GM23338 (cell line): ENCODE results near the gene BNIP2. TPM values are rescaled to one million over a fixed set of nuclear protein-coding genes. Genes with fewer than 3 reads are reported as not detected.
"Not testable (repeated sequence)": the region's sequence is repeated elsewhere in the genome, so short reads cannot be mapped to it uniquely, and the experiment has no call there.

Experiments
- ATAC-seq: fragments of 200-7000 bp; cut with Tn5 transposase; 3 replicates; pipeline ENCODE4 v1.9.1; 2020
- DNase-seq: peaks from one replicate; pipeline ENCODE4 v3.0.0-alpha.2; 2015; ENCODE audit warnings: low spot score
- H2AFZ ChIP-seq: fragments of 200-600 bp; sonication (generic); 2 replicates; pipeline ENCODE4 v1.8.0; 2016; ENCODE audit warnings: antibody characterized with exemption, mild to moderate bottlenecking, moderate library complexity
- H3F3A ChIP-seq: fragments of 200-600 bp; sonication (generic); replicated peaks from 2 replicates; pipeline ENCODE4 v1.8.0; 2017; ENCODE audit warnings: antibody characterized with exemption, mixed run types, low read depth
- H3K27ac ChIP-seq: fragments of 200-600 bp; sonication (generic); 2 replicates; pipeline ENCODE4 v1.6.1; 2016; ENCODE audit warnings: low read depth
- H3K27me3 ChIP-seq: fragments of 200-600 bp; sonication (generic); 2 replicates; pipeline ENCODE4 v1.8.0; 2016; ENCODE audit warnings: mild to moderate bottlenecking, mixed run types, moderate library complexity; ENCODE audit not compliant: insufficient read depth
- H3K36me3 ChIP-seq: fragments of 200-600 bp; sonication (generic); 2 replicates; pipeline ENCODE4 v1.8.0; 2016; ENCODE audit warnings: mild to moderate bottlenecking; ENCODE audit not compliant: insufficient read depth
- H3K4me1 ChIP-seq: fragments of 200-600 bp; sonication (generic); 2 replicates; pipeline ENCODE4 v1.8.0; 2016; ENCODE audit warnings: mild to moderate bottlenecking, moderate library complexity; ENCODE audit not compliant: insufficient read depth
- H3K4me2 ChIP-seq: fragments of 200-600 bp; sonication (generic); 2 replicates; pipeline ENCODE4 v1.7.1; 2017; ENCODE audit warnings: mixed run types
- H3K4me3 ChIP-seq: fragments of 200-600 bp; sonication (generic); 2 replicates; pipeline ENCODE4 v1.6.1; 2016; ENCODE audit warnings: mixed run types
- H3K79me2 ChIP-seq: fragments of 200-600 bp; sonication (generic); replicated peaks from 2 replicates; pipeline ENCODE4 v1.8.0; 2017; ENCODE audit warnings: mild to moderate bottlenecking; ENCODE audit not compliant: insufficient read depth
- H3K9me2 ChIP-seq: fragments of 200-600 bp; sonication (generic); 2 replicates; pipeline ENCODE4 v1.8.0; 2017; ENCODE audit not compliant: insufficient read depth
- H4K20me1 ChIP-seq: fragments of 200-600 bp; sonication (generic); replicated peaks from 2 replicates; pipeline ENCODE4 v1.8.0; 2017; ENCODE audit warnings: mild to moderate bottlenecking; ENCODE audit not compliant: insufficient read depth
- H3K27ac Mint-ChIP-seq: 2 replicates; pipeline ENCODE4 v1.8.0; 2020; ENCODE audit warnings: inconsistent platforms, mild to moderate bottlenecking, moderate library complexity, mixed read lengths
- H3K27me3 Mint-ChIP-seq: 3 replicates; pipeline ENCODE4 v1.8.0; 2022; ENCODE audit warnings: low read depth, mild to moderate bottlenecking, moderate library complexity, mixed read lengths, inconsistent platforms; ENCODE audit not compliant: insufficient read depth, poor library complexity
- H3K36me3 Mint-ChIP-seq: 3 replicates; pipeline ENCODE4 v1.8.0; 2021; ENCODE audit warnings: low read depth, mild to moderate bottlenecking, inconsistent platforms, moderate library complexity, mixed read lengths
- H3K4me1 Mint-ChIP-seq: 3 replicates; pipeline ENCODE4 v1.8.0; 2020; ENCODE audit warnings: mild to moderate bottlenecking, inconsistent platforms, mixed read lengths
- H3K4me3 Mint-ChIP-seq: 3 replicates; pipeline ENCODE4 v1.8.0; 2021; ENCODE audit warnings: moderate library complexity, mild to moderate bottlenecking, inconsistent platforms, mixed read lengths
- H3K9me3 Mint-ChIP-seq: 3 replicates; pipeline ENCODE4 v1.8.0; 2020; ENCODE audit warnings: moderate library complexity, mild to moderate bottlenecking, inconsistent platforms, mixed read lengths
- CREB1 ChIP-seq: fragments of 250-450 bp; sonication (Bioruptor Pico); IDR thresholded peaks from 2 replicates; pipeline ENCODE4 v1.5.0; 2020; ENCODE audit warnings: low read depth, mild to moderate bottlenecking, moderate library complexity
- CTCF ChIP-seq, 2 experiments: fragments of 200-600 bp in 1 of 2; sonication (generic) in 1 of 2; conservative IDR thresholded peaks; 2 replicates each; pipeline versions ENCODE4 v1.5.1 to v1.6.1; 2016 to 2017; ENCODE audit warnings: antibody characterized with exemption in 2 of 2, low read depth in 2 of 2, mild to moderate bottlenecking in 2 of 2, moderate library complexity in 1 of 2
- EZH2 ChIP-seq: fragments of 200-600 bp; sonication (generic); IDR thresholded peaks from one replicate; pipeline ENCODE4 v1.8.0; 2017; ENCODE audit warnings: antibody characterized with exemption, mild to moderate bottlenecking, low read depth; ENCODE audit not compliant: unreplicated experiment
- JUNB ChIP-seq: IDR thresholded peaks from one replicate; pipeline ENCODE4 v1.6.1; 2016; ENCODE audit warnings: antibody characterized with exemption; ENCODE audit not compliant: unreplicated experiment
- NANOG ChIP-seq: IDR thresholded peaks from 2 replicates; pipeline ENCODE4 v1.6.1; 2016; ENCODE audit warnings: antibody characterized with exemption, borderline replicate concordance
- POLR2AphosphoS5 ChIP-seq: IDR thresholded peaks from 2 replicates; pipeline ENCODE4 v1.6.1; 2016; ENCODE audit warnings: antibody characterized with exemption, low read depth
- REST ChIP-seq: IDR thresholded peaks from one replicate; pipeline ENCODE4 v1.6.1; 2018; ENCODE audit warnings: antibody characterized with exemption; ENCODE audit not compliant: unreplicated experiment
- STAT1 ChIP-seq: IDR thresholded peaks from one replicate; pipeline ENCODE4 v1.6.1; 2016; ENCODE audit warnings: antibody characterized with exemption; ENCODE audit not compliant: unreplicated experiment
- ZNF331 ChIP-seq: fragments of 250-450 bp; sonication (Bioruptor Pico); IDR thresholded peaks from 2 replicates; pipeline ENCODE4 v1.5.0; 2020; ENCODE audit warnings: low read depth, mild to moderate bottlenecking, moderate library complexity
- ZNF462 ChIP-seq: fragments of 250-450 bp; sonication (Bioruptor Pico); IDR thresholded peaks from 2 replicates; pipeline ENCODE4 v1.5.0; 2020; ENCODE audit warnings: mild to moderate bottlenecking, moderate library complexity
- polyA plus RNA-seq: library from polyadenylated mRNA; unstranded; fragments of >200 nt; fragmentation: Nextera tagmentation; extraction: Ambion mirVana; gene quantifications from 2 replicates; pipeline ENCODE4 v1.2.1, GENCODE V29; 2016
- total RNA-seq: library from RNA; depleted of rRNA; stranded (reverse); fragments of >200 nt; shearing (Covaris generic); gene quantifications from 2 replicates; pipeline ENCODE4 v1.2.3, GENCODE V29; 2014

Gene BNIP2
- total and polyA plus RNA-seq, 2 experiments from 2014 or later: 43.7 to 83.7 TPM

- not testable (repeated sequence) for H3K27ac ChIP-seq, H3K27me3 ChIP-seq, DNase-seq, H3K27me3 Mint-ChIP-seq, H3K4me3 ChIP-seq, H3F3A ChIP-seq, H3K4me1 Mint-ChIP-seq, H3K4me1 ChIP-seq, H3K4me2 ChIP-seq, H2AFZ ChIP-seq, H3K9me3 Mint-ChIP-seq, ATAC-seq, H3K27ac Mint-ChIP-seq, H3K9me2 ChIP-seq, H3K4me3 Mint-ChIP-seq
- H3K36me3 ChIP-seq: peaks cover 15% of the 10 kb centered on the region
- peaks cover 17% of the 10 kb centered on the region; the same call in 1 of the 2 replicates for H3K79me2 ChIP-seq
- peaks cover 12% of the 10 kb centered on the region for H4K20me1 ChIP-seq
- peaks cover 41% of the 10 kb centered on the region for H3K36me3 Mint-ChIP-seq
Measured at GRCh38 chr15:59645812-59646211, 43.3 kb downstream of the BNIP2 start.

GRCh38 chr15:59644756-59645155 is 44.4 kb downstream of the BNIP2 start:
- no peaks in the 10 kb centered on the region for H3K27me3 Mint-ChIP-seq
- no peaks in the 10 kb centered on the region for H3K4me1 ChIP-seq
- peaks cover 13% of the 10 kb centered on the region; the same call in 1 of the 2 replicates for H3K79me2 ChIP-seq

More at GRCh38 chr15:59644756-59645155, 44.4 kb downstream of the BNIP2 start:
- Mint-ChIP-seq H3K36me3 (peaks cover 39% of the 10 kb centered on the region), H3K9me3 (no peaks in the 10 kb centered on the region), H3K4me3 (no peak overlapping the region), H3K4me1 (no peaks in the 10 kb centered on the region), H3K27ac (no peak overlapping the region)
- Histone ChIP-seq H3K9me2 (no peaks in the 10 kb centered on the region), H2AFZ (no peak overlapping the region), H3F3A (no peaks in the 10 kb centered on the region), H3K27ac (no peak overlapping the region), H3K4me2 (no peak overlapping the region), H4K20me1 (peaks cover 11% of the 10 kb centered on the region), H3K27me3 (no peaks in the 10 kb centered on the region), H3K4me3 (no peak overlapping the region), H3K36me3 (peaks cover 5% of the 10 kb centered on the region)
- no peak for DNase-seq
- no peak for ATAC-seq
- TF ChIP-seq REST (no peak), ZNF331 (CRISPR knock-in tag) (no peak), CTCF (conservative IDR thresholded peaks at IDR 0.05; ENCODE audit: low read depth in 2 of 2) (no peak), ZNF462 (CRISPR knock-in tag) (no peak), EZH2 (no peak), POLR2AphosphoS5 (no peak), STAT1 (no peak), NANOG (no peak), JUNB (no peak), CREB1 (CRISPR knock-in tag) (no peak)
